Measurements from ENCODE around the gene ETV3.

The ETV3 gene

GRCh38 chr1:157116737-157117103, 21.5 kb downstream of the ETV3 start:
- no peak for ATAC-seq
- TF ChIP-seq ISL1 (CRISPR knock-in tag; IDR thresholded peaks at IDR 0.05) (no peak), GLIS3 (CRISPR knock-in tag; IDR thresholded peaks at IDR 0.05) (no peak), ESRRG (CRISPR knock-in tag; IDR thresholded peaks at IDR 0.05) (no peak), ZFP30 (CRISPR knock-in tag; IDR thresholded peaks at IDR 0.05) (no peak), PPARA (CRISPR knock-in tag; IDR thresholded peaks at IDR 0.05; ENCODE audit: borderline replicate concordance) (no peak), OSR1 (CRISPR knock-in tag; IDR thresholded peaks at IDR 0.05) (no peak), BACH2 (CRISPR knock-in tag; IDR thresholded peaks at IDR 0.05; ENCODE audit: borderline replicate concordance) (no peak), ZNF8 (CRISPR knock-in tag; IDR thresholded peaks at IDR 0.05) (no peak), CSRNP3 (CRISPR knock-in tag; IDR thresholded peaks at IDR 0.05) (no peak)

- TF ChIP-seq CSRNP3 (CRISPR knock-in tag; IDR thresholded peaks at IDR 0.05) (no peak), RARB (CRISPR knock-in tag; IDR thresholded peaks at IDR 0.05) (no peak), ZC3H10 (CRISPR knock-in tag; IDR thresholded peaks at IDR 0.05) (no peak), GLIS3 (CRISPR knock-in tag; IDR thresholded peaks at IDR 0.05) (no peak), ARNTL (CRISPR knock-in tag; IDR thresholded peaks at IDR 0.05; ENCODE audit: borderline replicate concordance, low read depth) (no peak), ZNF8 (CRISPR knock-in tag; IDR thresholded peaks at IDR 0.05) (no peak), ESRRG (CRISPR knock-in tag; IDR thresholded peaks at IDR 0.05) (no peak), ISL1 (CRISPR knock-in tag; IDR thresholded peaks at IDR 0.05) (no peak), TCF4 (CRISPR knock-in tag; IDR thresholded peaks at IDR 0.05; ENCODE audit: borderline replicate concordance) (no peak), CREB5 (CRISPR knock-in tag; IDR thresholded peaks at IDR 0.05; ENCODE audit: low read depth) (no peak), OSR1 (CRISPR knock-in tag; IDR thresholded peaks at IDR 0.05) (no peak), ZNF70 (CRISPR knock-in tag; IDR thresholded peaks at IDR 0.05) (no peak)
- ATAC-seq = no peak
Measured at GRCh38 chr1:157115851-157116736, 22.1 kb downstream of the ETV3 start.

GRCh38 chr1:157115429-157115838, 22.8 kb downstream of the ETV3 start:
- TF ChIP-seq ZC3H10 (CRISPR knock-in tag; IDR thresholded peaks at IDR 0.05) (no peak), CSRNP3 (CRISPR knock-in tag; IDR thresholded peaks at IDR 0.05) (no peak), ESRRG (CRISPR knock-in tag; IDR thresholded peaks at IDR 0.05) (no peak), ISL1 (CRISPR knock-in tag; IDR thresholded peaks at IDR 0.05) (no peak), ZNF8 (CRISPR knock-in tag; IDR thresholded peaks at IDR 0.05) (no peak), ZFP3 (CRISPR knock-in tag; IDR thresholded peaks at IDR 0.05) (no peak), PPARA (CRISPR knock-in tag; IDR thresholded peaks at IDR 0.05; ENCODE audit: borderline replicate concordance) (no peak), POU6F1 (CRISPR knock-in tag; IDR thresholded peaks at IDR 0.05; ENCODE audit: borderline replicate concordance, low read depth) (no peak)

More at GRCh38 chr1:157115429-157115838, 22.8 kb downstream of the ETV3 start:
- no peak for ATAC-seq

Data from SK-N-SH treated with all-trans-retinoic acid at 6 μM for 48 hours (cell line).